Osteoblast (primary cell): ENCODE measurements around the gene CTNNA2. TPM values are rescaled to one million over a fixed set of nuclear protein-coding genes. Genes with fewer than 3 reads are reported as not detected.

Source experiments
- DNase-seq: peaks from one replicate; pipeline ENCODE4 v3.0.0; 2011; ENCODE audit warnings: low spot score, mixed read lengths; ENCODE audit not compliant: insufficient read length; ENCODE audit errors: missing footprints
- H2AFZ ChIP-seq: 2 replicates; pipeline ENCODE4 v1.6.0; 2011; ENCODE audit warnings: mild to moderate bottlenecking, low read length
- H3K27ac ChIP-seq: 2 replicates; pipeline ENCODE4 v1.5.1; 2011; ENCODE audit warnings: mild to moderate bottlenecking, low read depth, low read length, moderate library complexity
- H3K27me3 ChIP-seq: 2 replicates; pipeline ENCODE4 v1.6.0; 2012; ENCODE audit warnings: mild to moderate bottlenecking, control low read depth, inconsistent platforms, low read length, moderate library complexity; ENCODE audit not compliant: insufficient read depth
- H3K36me3 ChIP-seq: 2 replicates; pipeline ENCODE4 v1.5.1; 2011; ENCODE audit warnings: mild to moderate bottlenecking, low read length, control low read depth, moderate library complexity; ENCODE audit not compliant: insufficient read depth
- H3K4me1 ChIP-seq: 2 replicates; pipeline ENCODE4 v1.5.1; 2011; ENCODE audit warnings: mild to moderate bottlenecking, low read length, control low read depth, moderate library complexity; ENCODE audit not compliant: insufficient read depth
- H3K4me2 ChIP-seq: 2 replicates; pipeline ENCODE4 v1.6.0; 2011; ENCODE audit warnings: mild to moderate bottlenecking, low read length; ENCODE audit not compliant: insufficient read depth
- H3K4me3 ChIP-seq: fragments of 200-600 bp; sonication (generic); 3 replicates; pipeline ENCODE4 v1.5.1; 2012; ENCODE audit warnings: mild to moderate bottlenecking, low read length, inconsistent platforms; ENCODE audit not compliant: insufficient read depth
- H3K79me2 ChIP-seq: 2 replicates; pipeline ENCODE4 v1.6.0; 2012; ENCODE audit warnings: mild to moderate bottlenecking, low read length, control low read depth, inconsistent platforms; ENCODE audit not compliant: insufficient read depth
- H3K9me3 ChIP-seq: 2 replicates; pipeline ENCODE4 v1.5.1; 2011; ENCODE audit warnings: low read depth, low read length, control low read depth
- H4K20me1 ChIP-seq: 2 replicates; pipeline ENCODE4 v1.6.0; 2012; ENCODE audit warnings: mild to moderate bottlenecking, low read length, control low read depth; ENCODE audit not compliant: insufficient read depth
- total RNA-seq: library from RNA; depleted of rRNA; stranded (reverse); fragments of >200 nt; gene quantifications from 2 replicates; pipeline ENCODE4 v1.2.3, GENCODE V29; 2012
- TF ChIP-seq, protein P1 (sequence below): IDR thresholded peaks from 2 replicates; pipeline ENCODE4 v1.5.1; 2011; ENCODE audit warnings: mild to moderate bottlenecking, low read depth, low read length, moderate library complexity; ENCODE audit errors: extremely low read depth

The CTNNA2 gene
- total RNA-seq, 1 donor, result not detected

DNA sequence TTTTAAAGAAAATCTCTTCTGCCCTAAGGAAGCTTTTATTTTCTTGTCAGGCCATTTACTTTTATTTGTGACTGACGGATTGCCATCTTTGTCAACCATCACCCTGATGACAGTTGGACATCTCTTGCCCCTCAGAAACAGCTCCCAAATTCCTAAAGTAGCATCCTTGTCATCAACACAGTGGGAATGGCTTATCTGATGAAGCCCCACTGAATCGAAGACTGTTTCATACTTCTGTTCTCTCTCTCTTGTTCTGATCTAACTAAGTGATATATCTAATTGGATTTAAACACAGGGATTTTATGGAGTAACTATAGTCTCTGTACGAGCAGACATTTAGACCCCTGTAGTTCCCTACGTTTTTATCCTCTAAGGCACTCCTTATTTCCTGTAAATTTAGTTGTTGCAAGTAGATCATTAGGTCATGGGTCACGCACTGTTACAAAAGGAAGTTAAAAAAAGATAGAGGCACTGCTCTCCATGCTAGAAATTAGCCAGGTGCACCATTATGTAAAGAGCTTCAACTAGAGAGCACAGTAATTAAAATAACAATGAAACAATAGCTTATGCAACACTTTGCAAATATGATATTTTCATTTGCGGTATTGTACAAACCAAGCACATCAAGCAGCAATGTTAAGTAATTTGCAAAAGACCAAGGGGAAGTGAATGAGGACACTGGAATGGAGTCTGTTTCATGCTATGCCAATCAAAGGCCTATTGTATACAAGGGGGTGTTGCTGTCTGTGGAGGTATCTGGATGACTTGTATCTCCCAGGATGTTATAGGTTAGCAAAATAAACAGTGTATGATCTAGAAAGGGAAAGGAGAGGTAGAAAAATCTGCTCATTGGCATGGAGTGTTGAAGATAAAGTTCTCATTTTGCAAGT lies 507.0 kb downstream of the CTNNA2 start:
- Histone ChIP-seq H4K20me1 (no peaks in the 10 kb centered on the region), H2AFZ (no peak overlapping the region), H3K27ac (no peak overlapping the region), H3K79me2 (no peaks in the 10 kb centered on the region), H3K4me1 (no peaks in the 10 kb centered on the region), H3K4me3 (no peak overlapping the region), H3K9me3 (no peaks in the 10 kb centered on the region), H3K36me3 (no peaks in the 10 kb centered on the region), H3K27me3 (no peaks in the 10 kb centered on the region), H3K4me2 (no peak overlapping the region)
- TF ChIP-seq, protein P1, sequence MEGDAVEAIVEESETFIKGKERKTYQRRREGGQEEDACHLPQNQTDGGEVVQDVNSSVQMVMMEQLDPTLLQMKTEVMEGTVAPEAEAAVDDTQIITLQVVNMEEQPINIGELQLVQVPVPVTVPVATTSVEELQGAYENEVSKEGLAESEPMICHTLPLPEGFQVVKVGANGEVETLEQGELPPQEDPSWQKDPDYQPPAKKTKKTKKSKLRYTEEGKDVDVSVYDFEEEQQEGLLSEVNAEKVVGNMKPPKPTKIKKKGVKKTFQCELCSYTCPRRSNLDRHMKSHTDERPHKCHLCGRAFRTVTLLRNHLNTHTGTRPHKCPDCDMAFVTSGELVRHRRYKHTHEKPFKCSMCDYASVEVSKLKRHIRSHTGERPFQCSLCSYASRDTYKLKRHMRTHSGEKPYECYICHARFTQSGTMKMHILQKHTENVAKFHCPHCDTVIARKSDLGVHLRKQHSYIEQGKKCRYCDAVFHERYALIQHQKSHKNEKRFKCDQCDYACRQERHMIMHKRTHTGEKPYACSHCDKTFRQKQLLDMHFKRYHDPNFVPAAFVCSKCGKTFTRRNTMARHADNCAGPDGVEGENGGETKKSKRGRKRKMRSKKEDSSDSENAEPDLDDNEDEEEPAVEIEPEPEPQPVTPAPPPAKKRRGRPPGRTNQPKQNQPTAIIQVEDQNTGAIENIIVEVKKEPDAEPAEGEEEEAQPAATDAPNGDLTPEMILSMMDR, result no peak
- no peak for DNase-seq

DNA sequence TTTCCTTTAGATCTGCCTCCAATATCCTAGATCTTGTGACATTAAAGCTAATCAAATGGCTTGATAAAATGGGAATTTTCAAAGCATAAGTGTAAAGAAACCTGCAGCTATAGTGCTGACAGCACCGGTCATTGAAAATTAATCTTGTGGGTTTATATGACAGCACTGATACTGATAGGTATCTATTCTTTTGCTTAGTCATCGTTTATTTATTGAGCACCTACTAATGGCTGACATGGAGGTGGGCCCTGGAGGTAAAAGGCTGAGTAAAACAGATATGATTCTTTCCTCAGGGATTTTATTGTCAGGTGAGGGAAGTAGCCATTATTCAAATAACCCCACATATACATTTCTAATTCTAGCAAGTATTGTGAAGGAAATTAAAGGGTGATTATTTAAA lies 509.2 kb downstream of the CTNNA2 start:
- Histone ChIP-seq H3K4me2 (no peak overlapping the region), H3K4me1 (no peaks in the 10 kb centered on the region), H3K36me3 (no peaks in the 10 kb centered on the region), H3K27me3 (no peaks in the 10 kb centered on the region), H4K20me1 (no peaks in the 10 kb centered on the region), H2AFZ (no peak overlapping the region), H3K27ac (no peak overlapping the region), H3K79me2 (no peaks in the 10 kb centered on the region), H3K4me3 (no peak overlapping the region), H3K9me3 (peaks cover under 1% of the 10 kb centered on the region)
- no peak for DNase-seq
- TF ChIP-seq, protein P1, result no peak

- Histone ChIP-seq H3K79me2 (no peaks in the 10 kb centered on the region), H3K4me3 (no peak overlapping the region), H4K20me1 (no peaks in the 10 kb centered on the region), H3K36me3 (no peaks in the 10 kb centered on the region), H3K27ac (no peak overlapping the region), H3K27me3 (no peaks in the 10 kb centered on the region), H3K4me2 (no peak overlapping the region), H3K9me3 (peaks cover 2% of the 10 kb centered on the region), H2AFZ (no peak overlapping the region), H3K4me1 (no peaks in the 10 kb centered on the region)
- TF ChIP-seq, protein P1, result no peak
- peak; percentile 43 for DNase-seq
These were observed 513.3 kb downstream of the CTNNA2 start for GRCh38 chr2:80026040-80026729.

- no peaks in the 10 kb centered on the region for H3K79me2 ChIP-seq
- H3K27me3 ChIP-seq, result no peaks in the 10 kb centered on the region
- peaks cover 2% of the 10 kb centered on the region for H3K9me3 ChIP-seq
- H3K36me3 ChIP-seq, result no peaks in the 10 kb centered on the region
- H3K4me2 ChIP-seq, result no peak overlapping the region
- H2AFZ ChIP-seq, result no peak overlapping the region
- H3K4me1 ChIP-seq, result no peaks in the 10 kb centered on the region
- TF ChIP-seq, protein P1, result no peak
- no peak overlapping the region for H3K4me3 ChIP-seq
- no peak overlapping the region for H3K27ac ChIP-seq
- no peaks in the 10 kb centered on the region for H4K20me1 ChIP-seq
- no peak for DNase-seq
These were observed 515.2 kb downstream of the CTNNA2 start for GRCh38 chr2:80028051-80028450.
